Measurements from ENCODE around the gene LAMA2. TPM values are rescaled to one million over a fixed set of nuclear protein-coding genes. Genes with fewer than 3 reads are reported as not detected.

The LAMA2 gene
- total and polyA plus RNA-seq, 2 of the 13 experiments (the other 11 are each of a cell fraction or from before 2014, with no cell fraction given): 0.11 to 0.28 TPM

DNA sequence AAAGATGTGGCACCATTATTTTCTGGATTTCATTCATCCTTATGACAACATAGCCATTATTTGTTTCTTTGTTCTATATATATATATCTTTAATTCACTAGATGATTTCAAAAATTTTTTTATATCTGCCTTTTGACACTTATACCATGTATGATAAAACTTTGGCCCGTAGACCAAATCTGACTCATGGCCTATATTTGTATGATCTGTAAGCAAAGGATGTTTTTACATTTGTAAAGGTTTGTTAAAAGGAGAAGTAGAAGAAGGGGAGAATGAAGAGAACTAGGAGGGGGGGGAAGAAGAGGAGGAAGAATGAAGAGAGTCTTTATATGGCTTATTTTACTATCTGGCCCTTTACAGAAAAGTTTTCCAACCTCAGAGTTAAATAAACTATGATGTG is 279.7 kb downstream of the LAMA2 start:
- DNase-seq (ENCODE audit: low spot score): no peak
- 71% methylated on average over 1 of the region's 1 CpG for WGBS (ENCODE audit: low lambda C conversion rate)
- POLR2A ChIA-PET: no interaction called here
- in situ Hi-C loops (cut with HindIII; ENCODE audit: extremely low pct_ligation_motif_present, low pct_unique_long_range_greater_than_20kb): no loop called here
- intact Hi-C loops (cut with micrococcal nuclease; ENCODE audit: unreplicated experiment): no loop called here
- no peaks in the 10 kb centered on the region for H3K9me3 ChIP-seq (ENCODE audit: low read length)
- BruUV-seq (replicated peaks): no TSS peak
- CTCF ChIA-PET (ENCODE audit: low intra/inter-chr PET ratio, low total read pairs): no interaction called here
- no peak for TF ChIP-seq TRIM24 (CRISPR knock-in tag; IDR thresholded peaks at IDR 0.05)
- no peak for TF ChIP-seq ELF4 (CRISPR knock-in tag; IDR thresholded peaks at IDR 0.05; ENCODE audit: borderline replicate concordance)
- no peak for ATAC-seq
- no peak overlapping the region for H2AFZ ChIP-seq (ENCODE audit: low read length)
- no peaks in the 10 kb centered on the region; a peak in 1 of 5 replicates for H3K27me3 ChIP-seq (ENCODE audit: control insufficient read depth in 1 of 2, insufficient read depth in 2 of 2, low read length in 2 of 2)
- H3K4me2 ChIP-seq (ENCODE audit: low read depth, low read length): no peak overlapping the region
- H4K20me1 ChIP-seq (ENCODE audit: insufficient read depth, low read length): no peaks in the 10 kb centered on the region
- H3K79me2 ChIP-seq (ENCODE audit: insufficient read depth, low read length): no peaks in the 10 kb centered on the region
- FAIRE-seq: no peak
- no peak overlapping the region for H3K27ac ChIP-seq (ENCODE audit: extremely low read length, insufficient read depth, low read length)
- H3K36me3 ChIP-seq (replicated peaks in 1 of 2; ENCODE audit: control insufficient read depth in 1 of 2, insufficient read depth in 2 of 2, low read length in 2 of 2): no peaks in the 10 kb centered on the region
- no peak overlapping the region for H3K9ac ChIP-seq (ENCODE audit: insufficient read depth, low read depth, low read length)
- H3K4me1 ChIP-seq (ENCODE audit: insufficient read depth, low read length): no peaks in the 10 kb centered on the region
- no peak overlapping the region for H3K4me3 ChIP-seq (replicated peaks in 1 of 3; ENCODE audit: insufficient read depth in 1 of 3, low read depth in 2 of 3, low read length in 3 of 3)

- no peak overlapping the region for H3K27ac ChIP-seq (ENCODE audit: extremely low read length, insufficient read depth, low read length)
- no peaks in the 10 kb centered on the region for H3K4me1 ChIP-seq (ENCODE audit: insufficient read depth, low read length)
- H3K4me3 ChIP-seq (replicated peaks in 1 of 3; ENCODE audit: insufficient read depth in 1 of 3, low read depth in 2 of 3, low read length in 3 of 3): no peak overlapping the region
- ATAC-seq (no peak), DNase-seq (ENCODE audit: low spot score) (no peak), FAIRE-seq (no peak)
- no peaks in the 10 kb centered on the region for H3K9me3 ChIP-seq (ENCODE audit: low read length)
- CTCF ChIA-PET (ENCODE audit: low intra/inter-chr PET ratio, low total read pairs): no interaction called here
- no peak overlapping the region for H3K4me2 ChIP-seq (ENCODE audit: low read depth, low read length)
- no peaks in the 10 kb centered on the region; a peak in 1 of 5 replicates for H3K27me3 ChIP-seq (ENCODE audit: control insufficient read depth in 1 of 2, insufficient read depth in 2 of 2, low read length in 2 of 2)
- H4K20me1 ChIP-seq (ENCODE audit: insufficient read depth, low read length): no peaks in the 10 kb centered on the region
- no peaks in the 10 kb centered on the region for H3K79me2 ChIP-seq (ENCODE audit: insufficient read depth, low read length)
- no TSS peak for BruUV-seq (replicated peaks)
- in situ Hi-C loops (cut with HindIII; ENCODE audit: extremely low pct_ligation_motif_present, low pct_unique_long_range_greater_than_20kb): no loop called here
- POLR2A ChIA-PET: no interaction called here
- intact Hi-C loops (cut with micrococcal nuclease; ENCODE audit: unreplicated experiment): no loop called here
- H2AFZ ChIP-seq (ENCODE audit: low read length): peak overlapping the region; percentile 5
- 3% methylated on average over 2 of the region's 2 CpGs for WGBS (ENCODE audit: low lambda C conversion rate)
- H3K9ac ChIP-seq (ENCODE audit: insufficient read depth, low read depth, low read length): no peak overlapping the region
- no peaks in the 10 kb centered on the region for H3K36me3 ChIP-seq (replicated peaks in 1 of 2; ENCODE audit: control insufficient read depth in 1 of 2, insufficient read depth in 2 of 2, low read length in 2 of 2)
- TF ChIP-seq RCOR2 (CRISPR knock-in tag; IDR thresholded peaks at IDR 0.05) (no peak), POLR2AphosphoS2 (IDR thresholded peaks at IDR 0.05; ENCODE audit: low read depth, low read length) (no peak), ZNF570 (CRISPR knock-in tag; IDR thresholded peaks at IDR 0.05; ENCODE audit: borderline replicate concordance) (no peak), ZNF326 (CRISPR knock-in tag; IDR thresholded peaks at IDR 0.05; ENCODE audit: borderline replicate concordance) (no peak), ZNF446 (CRISPR knock-in tag; IDR thresholded peaks at IDR 0.05) (no peak), U2AF2 (IDR thresholded peaks at IDR 0.05; ENCODE audit: low read depth, low read length) (no peak), NFATC3 (CRISPR knock-in tag; IDR thresholded peaks at IDR 0.05) (no peak), MTF1 (CRISPR knock-in tag; IDR thresholded peaks at IDR 0.05) (no peak), IKZF5 (CRISPR knock-in tag; IDR thresholded peaks at IDR 0.05) (no peak), IRF2 (CRISPR knock-in tag; IDR thresholded peaks at IDR 0.05) (no peak), CCAR2 (optimal IDR thresholded peaks at IDR 0.05; ENCODE audit: low read depth, low read length) (no peak), MIER2 (CRISPR knock-in tag; IDR thresholded peaks at IDR 0.05) (no peak)
- TF ChIP-seq, protein P1, sequence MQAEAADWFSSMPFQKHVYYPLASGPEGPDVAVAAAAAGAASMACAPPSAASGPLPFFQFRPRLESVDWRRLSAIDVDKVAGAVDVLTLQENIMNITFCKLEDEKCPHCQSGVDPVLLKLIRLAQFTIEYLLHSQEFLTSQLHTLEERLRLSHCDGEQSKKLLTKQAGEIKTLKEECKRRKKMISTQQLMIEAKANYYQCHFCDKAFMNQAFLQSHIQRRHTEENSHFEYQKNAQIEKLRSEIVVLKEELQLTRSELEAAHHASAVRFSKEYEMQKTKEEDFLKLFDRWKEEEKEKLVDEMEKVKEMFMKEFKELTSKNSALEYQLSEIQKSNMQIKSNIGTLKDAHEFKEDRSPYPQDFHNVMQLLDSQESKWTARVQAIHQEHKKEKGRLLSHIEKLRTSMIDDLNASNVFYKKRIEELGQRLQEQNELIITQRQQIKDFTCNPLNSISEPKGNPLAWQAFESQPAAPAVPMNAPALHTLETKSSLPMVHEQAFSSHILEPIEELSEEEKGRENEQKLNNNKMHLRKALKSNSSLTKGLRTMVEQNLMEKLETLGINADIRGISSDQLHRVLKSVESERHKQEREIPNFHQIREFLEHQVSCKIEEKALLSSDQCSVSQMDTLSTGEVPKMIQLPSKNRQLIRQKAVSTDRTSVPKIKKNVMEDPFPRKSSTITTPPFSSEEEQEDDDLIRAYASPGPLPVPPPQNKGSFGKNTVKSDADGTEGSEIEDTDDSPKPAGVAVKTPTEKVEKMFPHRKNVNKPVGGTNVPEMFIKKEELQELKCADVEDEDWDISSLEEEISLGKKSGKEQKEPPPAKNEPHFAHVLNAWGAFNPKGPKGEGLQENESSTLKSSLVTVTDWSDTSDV (CRISPR knock-in tag; IDR thresholded peaks at IDR 0.05): no peak
- TF ChIP-seq, protein P2, sequence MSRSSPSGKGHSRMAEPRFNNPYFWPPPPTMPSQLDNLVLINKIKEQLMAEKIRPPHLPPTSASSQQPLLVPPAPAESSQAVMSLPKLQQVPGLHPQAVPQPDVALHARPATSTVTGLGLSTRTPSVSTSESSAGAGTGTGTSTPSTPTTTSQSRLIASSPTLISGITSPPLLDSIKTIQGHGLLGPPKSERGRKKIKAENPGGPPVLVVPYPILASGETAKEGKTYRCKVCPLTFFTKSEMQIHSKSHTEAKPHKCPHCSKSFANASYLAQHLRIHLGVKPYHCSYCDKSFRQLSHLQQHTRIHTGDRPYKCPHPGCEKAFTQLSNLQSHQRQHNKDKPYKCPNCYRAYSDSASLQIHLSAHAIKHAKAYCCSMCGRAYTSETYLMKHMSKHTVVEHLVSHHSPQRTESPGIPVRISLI (CRISPR knock-in tag; IDR thresholded peaks at IDR 0.05; ENCODE audit: borderline replicate concordance): no peak
These were observed 280.6 kb downstream of the LAMA2 start for GRCh38 chr6:129163551-129163950.

Measured in HepG2 (cell line).